NCI-H1092 treated with DMSO at 0.1 percent for 48 hours (cell line): ENCODE results near the gene GFER.

ENCODE experiments used
- DNase-seq: peaks from one replicate; lab custom pipeline; 2025; lab: John Stamatoyannopoulos, UW

Gene GFER

GRCh38 chr16:1974157-1975070 lies 9.6 kb upstream of the GFER start:
- no peak for DNase-seq

DNA sequence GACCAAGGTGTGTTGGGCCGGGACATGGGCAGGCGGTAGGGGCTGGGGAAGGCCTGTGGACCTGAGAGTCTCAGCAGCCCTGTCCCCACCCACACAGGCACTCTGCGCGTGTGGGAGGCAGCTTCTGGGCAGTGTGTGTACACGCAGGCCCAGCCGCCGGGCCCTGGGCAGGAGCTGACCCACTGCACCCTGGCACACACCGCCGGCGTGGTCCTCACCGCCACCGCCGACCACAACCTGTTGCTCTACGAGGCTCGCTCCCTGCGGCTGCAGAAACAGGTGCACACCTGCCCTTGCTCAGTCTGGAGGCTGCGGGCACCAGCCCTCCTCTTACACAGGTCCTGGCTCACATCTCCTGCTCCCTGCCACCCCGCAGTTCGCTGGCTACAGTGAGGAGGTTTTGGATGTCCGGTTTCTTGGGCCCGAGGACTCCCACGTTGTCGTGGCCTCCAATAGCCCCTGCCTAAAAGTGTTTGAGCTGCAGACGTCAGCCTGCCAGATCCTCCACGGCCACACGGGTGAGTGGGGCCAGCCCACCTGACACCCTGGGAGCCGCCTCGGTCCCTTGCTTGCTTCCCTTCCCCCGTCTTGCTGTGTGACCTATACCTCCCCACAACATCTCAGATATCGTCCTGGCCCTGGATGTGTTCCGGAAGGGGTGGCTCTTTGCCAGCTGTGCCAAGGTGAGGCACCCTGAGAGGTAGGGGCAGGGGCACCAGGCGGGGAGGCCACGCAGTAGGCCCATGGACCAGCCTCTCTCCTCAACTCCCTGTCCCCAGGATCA lies 8.4 kb upstream of the GFER start:
- DNase-seq, result no peak

- DNase-seq, result no peak
These were observed 7.8 kb upstream of the GFER start for GRCh38 chr16:1976216-1976520.

GRCh38 chr16:1976951-1977874 lies 6.8 kb upstream of the GFER start:
- no peak for DNase-seq

GRCh38 chr16:1977875-1978268 lies 6.1 kb upstream of the GFER start:
- no peak for DNase-seq

DNA sequence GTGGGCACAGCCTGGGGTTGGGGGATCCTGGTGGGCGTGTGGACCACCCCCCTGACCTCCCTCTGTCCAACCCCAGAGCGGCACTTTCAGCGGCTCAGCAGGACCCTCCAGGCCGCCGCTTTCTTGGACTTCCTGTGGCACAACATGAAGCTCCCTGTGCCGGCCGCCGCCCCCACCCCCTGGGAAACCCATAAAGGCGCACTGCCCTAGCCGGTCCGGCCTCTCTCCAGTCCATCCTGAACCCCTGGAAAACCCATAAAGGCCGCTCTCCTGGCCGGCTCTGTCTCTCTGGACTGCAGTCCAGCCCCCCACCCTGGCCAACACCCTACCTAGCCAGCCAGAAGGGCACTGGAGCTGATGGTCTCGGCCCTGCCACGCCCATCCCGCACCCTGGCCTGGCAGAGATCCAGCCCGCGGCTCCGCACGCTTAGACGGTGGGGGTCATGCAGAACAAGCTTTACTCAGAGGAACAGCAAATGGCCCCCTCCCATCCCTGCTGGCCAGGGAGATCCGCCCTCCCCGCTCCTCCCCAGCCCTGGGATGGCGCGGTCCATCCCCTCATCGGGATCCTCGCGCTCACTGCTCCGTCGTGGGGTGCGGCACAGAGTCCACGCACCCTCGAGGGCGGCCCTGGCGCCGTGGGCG lies 5.4 kb upstream of the GFER start:
- no peak for DNase-seq

GRCh38 chr16:1979271-1980029 lies 4.5 kb upstream of the GFER start:
- DNase-seq, result no peak

DNA sequence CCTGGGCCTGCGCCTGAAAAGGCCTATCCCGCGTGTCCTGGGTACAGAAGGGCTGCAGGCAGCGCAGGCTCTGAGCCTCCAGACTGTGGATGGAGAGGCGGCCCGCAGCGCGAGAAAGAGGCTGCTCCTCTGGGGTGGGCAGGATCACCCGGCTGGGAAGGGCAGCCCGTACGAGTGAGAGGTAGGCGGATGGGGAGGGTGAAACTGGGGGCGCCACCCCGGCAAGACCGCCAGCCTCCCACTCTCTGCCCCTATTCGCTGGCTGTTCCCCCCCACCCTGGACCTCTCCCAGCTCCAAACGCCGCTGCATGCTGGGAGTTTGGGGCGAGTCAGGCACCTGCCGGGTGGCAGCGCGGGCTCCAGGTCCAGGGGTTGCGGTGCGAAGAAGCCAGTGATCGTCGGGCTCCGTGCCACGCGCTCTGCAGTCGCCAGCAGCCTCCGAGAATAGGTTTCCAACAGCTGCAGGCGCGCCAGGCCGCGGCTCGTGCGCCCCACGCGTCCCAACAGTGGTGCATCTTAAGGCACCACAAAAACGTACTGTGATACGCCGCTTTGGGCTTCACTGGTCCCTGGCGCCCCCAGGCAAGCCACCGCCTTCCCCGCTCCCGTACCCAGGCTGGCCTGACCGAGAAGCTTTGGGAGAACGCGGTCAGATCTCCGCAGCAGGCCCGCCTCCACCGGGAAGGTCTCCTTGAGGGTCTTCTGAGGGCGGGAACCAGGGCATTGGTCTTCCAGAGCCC lies 3.8 kb upstream of the GFER start:
- no peak for DNase-seq

GRCh38 chr16:1980770-1981087 lies 3.3 kb upstream of the GFER start:
- DNase-seq, result no peak

DNA sequence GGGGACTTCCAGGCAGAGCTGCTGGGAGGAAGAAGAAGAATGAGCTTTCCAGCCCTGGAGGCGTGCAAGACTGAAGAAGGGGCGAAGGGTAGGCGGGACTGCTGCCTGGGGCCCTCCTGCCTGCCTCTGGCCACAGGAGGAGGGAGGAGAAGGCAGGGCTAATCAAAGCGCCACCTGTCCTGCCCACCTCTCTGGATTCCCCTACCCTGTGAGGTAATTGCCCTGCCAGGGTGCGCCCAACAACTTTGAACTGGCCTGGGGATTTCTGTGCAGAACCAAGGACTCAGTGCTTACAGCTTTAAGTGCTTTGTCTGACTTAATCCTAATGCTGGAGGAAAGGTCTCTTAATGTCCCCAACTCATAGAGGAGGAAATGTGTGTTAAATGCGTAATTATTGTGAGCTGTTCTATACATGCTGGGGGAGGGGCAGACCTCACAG lies 2.6 kb upstream of the GFER start, which contains the start of gene NOXO1:
Gene NOXO1 (minus strand): TSS at position 72 of the 439 bp plus-strand sequence. CDS start 290 bp downstream, outside the sequence.
- no peak for DNase-seq

GRCh38 chr16:1982013-1982433 lies 2.0 kb upstream of the GFER start:
- peak; percentile 54 for DNase-seq

GRCh38 chr16:1982991-1983543 lies 926 bp upstream of the GFER start:
- DNase-seq, result no peak

GRCh38 chr16:1984347-1985225 lies 593 bp downstream of the GFER start:
- no peak for DNase-seq

DNA sequence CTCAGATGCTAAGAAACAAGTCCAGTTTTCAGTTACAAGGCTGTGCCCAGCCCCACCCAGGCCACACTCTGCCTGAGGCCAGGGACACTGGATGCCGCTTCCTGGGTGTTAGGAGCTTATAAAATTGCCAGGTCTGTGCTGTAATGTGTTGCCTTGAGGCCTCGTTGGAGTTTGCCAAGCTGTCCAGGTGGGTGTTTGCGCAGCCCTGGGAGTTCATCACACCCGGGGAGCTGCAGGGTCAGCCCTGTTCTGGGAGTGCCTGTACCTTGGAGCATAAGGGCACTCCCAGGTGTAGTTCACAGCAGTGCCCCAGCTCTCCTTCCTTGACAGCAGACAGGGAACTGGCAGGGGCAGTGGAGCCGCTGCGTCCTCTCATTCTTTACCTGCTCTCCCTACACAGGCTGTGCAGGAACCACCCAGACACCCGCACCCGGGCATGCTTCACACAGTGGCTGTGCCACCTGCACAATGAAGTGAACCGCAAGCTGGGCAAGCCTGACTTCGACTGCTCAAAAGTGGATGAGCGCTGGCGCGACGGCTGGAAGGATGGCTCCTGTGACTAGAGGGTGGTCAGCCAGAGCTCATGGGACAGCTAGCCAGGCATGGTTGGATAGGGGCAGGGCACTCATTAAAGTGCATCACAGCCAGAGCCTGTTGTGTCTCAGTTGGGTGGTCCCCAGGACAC lies 1.6 kb downstream of the GFER start:
- no peak for DNase-seq

DNA sequence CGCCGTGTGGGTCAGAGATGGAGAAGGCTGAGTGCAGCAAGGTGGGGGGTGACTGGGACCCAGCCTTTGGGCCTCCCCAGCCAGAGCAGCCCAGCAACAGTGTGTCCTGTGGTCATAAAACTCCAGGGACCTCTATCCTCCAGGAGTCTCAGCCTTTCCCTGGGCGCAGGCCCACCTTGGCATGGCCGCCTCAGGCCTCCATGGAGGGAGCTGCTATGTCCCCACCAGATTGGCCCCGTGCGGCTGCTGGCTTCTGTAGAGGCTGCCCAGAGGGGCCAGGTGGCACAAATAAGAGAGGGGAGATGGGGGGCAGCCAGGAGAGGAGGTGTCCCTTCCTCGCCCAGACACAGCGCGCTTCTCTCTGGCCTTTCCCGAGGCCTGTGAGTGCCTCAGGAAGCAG lies 3.2 kb downstream of the GFER start:
- DNase-seq, result no peak

DNA sequence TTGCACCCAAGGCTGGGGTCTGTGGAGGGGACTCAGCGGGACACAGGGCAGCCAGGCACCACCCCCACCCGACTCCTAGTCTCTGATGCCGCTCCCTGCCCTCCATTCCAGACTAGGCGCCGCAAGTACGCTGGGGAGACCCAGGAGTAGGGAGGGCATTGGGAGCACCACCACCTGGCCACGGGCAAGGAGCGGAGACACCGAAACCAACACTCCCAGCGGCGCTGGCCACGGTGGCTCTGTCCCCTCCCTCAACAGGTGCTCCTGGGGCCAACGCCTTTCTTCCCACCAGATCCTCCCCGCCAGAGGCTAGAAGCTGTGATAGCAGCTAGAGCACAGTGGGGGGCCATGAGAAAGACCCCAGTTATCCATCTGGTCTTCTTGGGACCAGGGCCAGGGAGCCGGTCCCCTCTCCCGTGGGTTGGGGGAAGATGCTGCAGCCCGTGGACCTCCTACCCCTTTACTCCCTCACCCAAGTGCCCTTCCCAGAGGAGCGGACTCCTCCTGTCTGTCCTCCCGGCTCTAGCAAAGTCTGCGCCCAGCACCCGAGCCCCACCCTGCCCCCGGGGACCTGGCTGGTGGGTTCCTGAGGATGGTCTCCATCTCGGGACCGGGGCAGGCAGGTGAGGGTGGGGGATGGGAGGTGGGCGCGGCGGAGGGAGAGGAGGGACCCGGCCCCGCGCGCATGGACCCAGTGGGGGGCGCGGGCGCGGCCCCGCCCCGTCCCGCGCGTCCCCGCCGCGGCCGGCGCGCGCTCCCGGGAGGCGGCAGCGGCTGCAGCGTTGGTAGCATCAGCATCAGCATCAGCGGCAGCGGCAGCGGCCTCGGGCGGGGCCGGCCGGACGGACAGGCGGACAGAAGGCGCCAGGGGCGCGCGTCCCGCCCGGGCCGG lies 5.5 kb downstream of the GFER start, which contains the start of gene SYNGR3:
Gene SYNGR3 (plus strand): TSS at position 762 of the 892 bp plus-strand sequence. CDS start 133 bp downstream, outside the sequence.
- DNase-seq, result peak; percentile 19

DNA sequence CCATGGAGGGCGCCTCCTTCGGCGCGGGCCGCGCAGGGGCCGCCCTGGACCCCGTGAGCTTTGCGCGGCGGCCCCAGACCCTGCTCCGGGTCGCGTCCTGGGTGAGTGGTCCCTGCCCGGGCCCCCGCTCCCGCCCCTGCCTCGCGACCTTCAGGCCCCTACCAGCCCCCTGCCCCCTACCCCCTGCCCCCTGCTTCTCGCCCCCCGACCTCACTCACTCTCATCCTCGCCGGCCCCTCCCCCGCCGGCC lies 6.0 kb downstream of the GFER start:
- no peak for DNase-seq
